Coronary artery (tissue), 2 donors: ENCODE measurements around the gene TTC38.

Experiments
- DNase-seq: peaks from one replicate; pipeline ENCODE4 v3.0.0-alpha.2; 2017; ENCODE audit warnings: low spot score
- H3K27ac ChIP-seq, 2 donors: fragments of 200-600 bp; sonication (generic); one replicate each; pipeline ENCODE4 v1.5.1; 2016 to 2019
- H3K4me3 ChIP-seq: fragments of 200-600 bp; sonication (generic); 2 replicates; pipeline ENCODE4 v1.5.1; 2016; ENCODE audit warnings: mild to moderate bottlenecking, moderate library complexity
- CTCF ChIP-seq: fragments of 200-600 bp; sonication (generic); IDR thresholded peaks from one replicate; pipeline ENCODE4 v1.5.1; 2019; ENCODE audit warnings: antibody characterized with exemption

Gene TTC38

GRCh38 chr22:46226577-46226976, 41.2 kb upstream of the TTC38 start:
- DNase-seq = no peak
- TF ChIP-seq CTCF = no peak
- no peak overlapping the region for H3K4me3 ChIP-seq
- no peak overlapping the region for H3K27ac ChIP-seq

GRCh38 chr22:46229701-46230100, 38.1 kb upstream of the TTC38 start:
- Histone ChIP-seq H3K4me3 (no peak overlapping the region), H3K27ac (no peak overlapping the region)
- no peak for DNase-seq
- no peak for TF ChIP-seq CTCF

GRCh38 chr22:46230262-46230901, 37.4 kb upstream of the TTC38 start:
- Histone ChIP-seq H3K4me3 (no peak overlapping the region), H3K27ac (no peak overlapping the region)
- no peak for TF ChIP-seq CTCF
- DNase-seq = no peak

- H3K27ac ChIP-seq = peak overlapping the region in 1 of 2 donors; percentile 77
- no peak for DNase-seq
- TF ChIP-seq CTCF = no peak
- H3K4me3 ChIP-seq = peak overlapping the region; percentile 17
Observed at GRCh38 chr22:46233231-46233630, 34.6 kb upstream of the TTC38 start.

GRCh38 chr22:46234969-46235368, 32.8 kb upstream of the TTC38 start:
- no peak for DNase-seq
- Histone ChIP-seq H3K27ac (no peak overlapping the region), H3K4me3 (no peak overlapping the region)
- no peak for TF ChIP-seq CTCF

GRCh38 chr22:46237453-46238124, 30.2 kb upstream of the TTC38 start:
- no peak for TF ChIP-seq CTCF
- H3K4me3 ChIP-seq = no peak overlapping the region
- H3K27ac ChIP-seq = no peak overlapping the region
- DNase-seq = no peak

- no peak overlapping the region for H3K4me3 ChIP-seq
- no peak for TF ChIP-seq CTCF
- DNase-seq = no peak
- no peak overlapping the region for H3K27ac ChIP-seq
Observed at GRCh38 chr22:46238541-46238940, 29.3 kb upstream of the TTC38 start.
